Measurements from ENCODE around the gene GIT1.

- TF ChIP-seq CTCF (IDR thresholded peaks at IDR 0.05) (no peak), POLR2A (IDR thresholded peaks at IDR 0.05) (no peak), EP300 (IDR thresholded peaks at IDR 0.05) (no peak)
These were observed 6.7 kb downstream of the GIT1 start for GRCh38 chr17:29582772-29583171.

Measured in ovary (tissue), 3 donors.